Peyer's patch (tissue), 4 donors: ENCODE data around the gene TSEN54.

ENCODE experiments used
- POLR2A ChIP-seq, 2 donors: fragments of 450-650 bp; IDR thresholded peaks; one replicate each; pipeline ENCODE4 v1.5.1; 2017; ENCODE audit warnings: antibody characterized with exemption in 2 of 2, mild to moderate bottlenecking in 2 of 2, moderate library complexity in 2 of 2
- TF ChIP-seq, protein P1 (sequence below), 6 experiments: fragments of 450-650 bp in 4 of 6; fragments of 200-600 bp in 2 of 6; sonication (generic) in 1 of 6; IDR thresholded peaks; one replicate each; pipeline ENCODE4 v1.5.1; 2017 to 2019; ENCODE audit warnings: antibody characterized with exemption in 6 of 6, mild to moderate bottlenecking in 3 of 6, moderate library complexity in 1 of 6

DNA sequence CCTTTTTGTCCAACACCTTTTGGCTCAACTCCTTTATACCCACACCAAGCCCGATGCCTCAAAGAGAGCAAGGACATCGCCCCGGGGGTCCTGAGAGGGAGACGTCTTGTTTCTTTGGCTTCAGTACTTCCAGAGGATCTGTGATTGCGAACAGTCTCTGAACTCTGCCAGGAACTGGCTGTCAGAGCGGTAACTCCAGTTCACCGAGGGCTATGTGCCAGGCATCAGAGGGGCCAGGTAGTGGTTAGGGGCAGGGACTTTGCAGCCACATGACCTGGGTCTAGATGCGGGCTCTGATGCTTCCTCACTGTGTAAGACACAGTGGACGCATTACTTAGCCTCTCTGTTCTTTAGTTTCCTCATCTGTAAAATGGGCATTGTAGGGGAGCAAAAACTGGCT lies 30.8 kb downstream of the TSEN54 start:
- TF ChIP-seq, protein P1, sequence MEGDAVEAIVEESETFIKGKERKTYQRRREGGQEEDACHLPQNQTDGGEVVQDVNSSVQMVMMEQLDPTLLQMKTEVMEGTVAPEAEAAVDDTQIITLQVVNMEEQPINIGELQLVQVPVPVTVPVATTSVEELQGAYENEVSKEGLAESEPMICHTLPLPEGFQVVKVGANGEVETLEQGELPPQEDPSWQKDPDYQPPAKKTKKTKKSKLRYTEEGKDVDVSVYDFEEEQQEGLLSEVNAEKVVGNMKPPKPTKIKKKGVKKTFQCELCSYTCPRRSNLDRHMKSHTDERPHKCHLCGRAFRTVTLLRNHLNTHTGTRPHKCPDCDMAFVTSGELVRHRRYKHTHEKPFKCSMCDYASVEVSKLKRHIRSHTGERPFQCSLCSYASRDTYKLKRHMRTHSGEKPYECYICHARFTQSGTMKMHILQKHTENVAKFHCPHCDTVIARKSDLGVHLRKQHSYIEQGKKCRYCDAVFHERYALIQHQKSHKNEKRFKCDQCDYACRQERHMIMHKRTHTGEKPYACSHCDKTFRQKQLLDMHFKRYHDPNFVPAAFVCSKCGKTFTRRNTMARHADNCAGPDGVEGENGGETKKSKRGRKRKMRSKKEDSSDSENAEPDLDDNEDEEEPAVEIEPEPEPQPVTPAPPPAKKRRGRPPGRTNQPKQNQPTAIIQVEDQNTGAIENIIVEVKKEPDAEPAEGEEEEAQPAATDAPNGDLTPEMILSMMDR (IDR thresholded peaks at IDR 0.05) = no peak
- no peak for TF ChIP-seq POLR2A (IDR thresholded peaks at IDR 0.05)
